H9 (cell line): ENCODE results near the gene FOXC2. TPM values are rescaled to one million over a fixed set of nuclear protein-coding genes. Genes with fewer than 3 reads are reported as not detected.

Source experiments
- DNase-seq: peaks from one replicate; pipeline ENCODE4 v3.0.0-alpha.2; 2017
- H2AFZ ChIP-seq: one replicate; pipeline ENCODE4 v1.6.1; 2013; ENCODE audit warnings: mild to moderate bottlenecking, low read length, control low read depth, moderate library complexity
- H2AK5ac ChIP-seq: 2 replicates; pipeline ENCODE4 v1.6.1; 2013; ENCODE audit warnings: low read length, control low read depth, mixed read lengths; ENCODE audit not compliant: insufficient read length
- H2BK120ac ChIP-seq: one replicate; pipeline ENCODE4 v1.6.1; 2013; ENCODE audit warnings: low read depth, mild to moderate bottlenecking, low read length, control low read depth, inconsistent platforms; ENCODE audit not compliant: poor library complexity, severe bottlenecking
- H2BK12ac ChIP-seq: 2 replicates; pipeline ENCODE4 v1.6.1; 2013; ENCODE audit warnings: low read length, control low read depth, mixed read lengths, low read depth; ENCODE audit not compliant: insufficient read length
- H2BK15ac ChIP-seq: 2 replicates; pipeline ENCODE4 v1.6.1; 2013; ENCODE audit warnings: low read depth, low read length, control low read depth
- H2BK20ac ChIP-seq: one replicate; pipeline ENCODE4 v1.6.1; 2013; ENCODE audit warnings: low read depth, mild to moderate bottlenecking, low read length, control low read depth, inconsistent platforms; ENCODE audit not compliant: poor library complexity, severe bottlenecking
- H2BK5ac ChIP-seq: 2 replicates; pipeline ENCODE4 v1.6.1; 2013; ENCODE audit warnings: low read length, control low read depth, mixed read lengths; ENCODE audit not compliant: insufficient read length
- H3K14ac ChIP-seq: 2 replicates; pipeline ENCODE4 v1.6.1; 2013; ENCODE audit warnings: low read length, control low read depth; ENCODE audit not compliant: insufficient read depth
- H3K18ac ChIP-seq: 2 replicates; pipeline ENCODE4 v1.6.1; 2013; ENCODE audit warnings: low read depth, mild to moderate bottlenecking, mixed read lengths, low read length, control low read depth; ENCODE audit not compliant: insufficient read length
- H3K23ac ChIP-seq: 2 replicates; pipeline ENCODE4 v1.6.1; 2013; ENCODE audit warnings: low read length, control low read depth, mixed read lengths, low read depth; ENCODE audit not compliant: insufficient read length
- H3K23me2 ChIP-seq: 2 replicates; pipeline ENCODE4 v1.6.1; 2013; ENCODE audit warnings: low read depth, mild to moderate bottlenecking, mixed read lengths, low read length, control low read depth; ENCODE audit not compliant: insufficient read length, poor library complexity, severe bottlenecking
- H3K27ac ChIP-seq: 2 replicates; pipeline ENCODE4 v1.5.1; 2013; ENCODE audit warnings: low read length, control low read depth, mixed read lengths, low read depth; ENCODE audit not compliant: insufficient read length
- H3K27me3 ChIP-seq: 2 replicates; pipeline ENCODE4 v1.6.1; 2013; ENCODE audit warnings: low read length, control low read depth, inconsistent platforms; ENCODE audit not compliant: insufficient read depth
- H3K4ac ChIP-seq: 2 replicates; pipeline ENCODE4 v1.6.1; 2013; ENCODE audit warnings: low read depth, mild to moderate bottlenecking, control low read depth, inconsistent platforms, low read length, moderate library complexity
- H3K4me1 ChIP-seq: 2 replicates; pipeline ENCODE4 v1.6.1; 2013; ENCODE audit warnings: low read length, control low read depth, inconsistent platforms; ENCODE audit not compliant: insufficient read depth
- H3K4me2 ChIP-seq: 2 replicates; pipeline ENCODE4 v1.6.1; 2013; ENCODE audit warnings: low read length, control low read depth, mixed read lengths; ENCODE audit not compliant: insufficient read length, insufficient read depth
- H3K56ac ChIP-seq: 2 replicates; pipeline ENCODE4 v1.6.1; 2013; ENCODE audit warnings: low read depth, mild to moderate bottlenecking, mixed read lengths, low read length, control low read depth; ENCODE audit not compliant: insufficient read length
- H3K79me1 ChIP-seq: 2 replicates; pipeline ENCODE4 v1.6.1; 2013; ENCODE audit warnings: low read depth, mild to moderate bottlenecking, moderate library complexity, low read length, control low read depth, inconsistent platforms; ENCODE audit not compliant: insufficient read depth, poor library complexity, severe bottlenecking
- H3K79me2 ChIP-seq: 2 replicates; pipeline ENCODE4 v1.6.1; 2013; ENCODE audit warnings: low read length, control low read depth, inconsistent platforms; ENCODE audit not compliant: insufficient read depth
- H3K9ac ChIP-seq: 2 replicates; pipeline ENCODE4 v1.6.1; 2013; ENCODE audit warnings: low read length, control low read depth, mixed read lengths; ENCODE audit not compliant: insufficient read length; ENCODE audit errors: extremely low read depth
- H3K9me3 ChIP-seq: one replicate; pipeline ENCODE4 v1.6.1; 2013; ENCODE audit warnings: low read depth, low read length, inconsistent platforms; ENCODE audit not compliant: control insufficient read depth
- H3T11ph ChIP-seq: one replicate; pipeline ENCODE4 v1.6.1; 2013; ENCODE audit warnings: mild to moderate bottlenecking, low read length, control low read depth, inconsistent platforms
- H4K20me1 ChIP-seq: one replicate; pipeline ENCODE4 v1.6.1; 2013; ENCODE audit not compliant: control insufficient read depth, insufficient read length, insufficient read depth
- H4K5ac ChIP-seq: 2 replicates; pipeline ENCODE4 v1.6.1; 2013; ENCODE audit warnings: low read depth, mild to moderate bottlenecking, mixed read lengths, low read length, control low read depth; ENCODE audit not compliant: insufficient read length
- H4K8ac ChIP-seq: replicated peaks from 2 replicates; pipeline ENCODE4 v1.6.1; 2013; ENCODE audit warnings: low read length, control low read depth, mixed read lengths, low read depth; ENCODE audit not compliant: insufficient read length
- H4K91ac ChIP-seq: 2 replicates; pipeline ENCODE4 v1.6.1; 2013; ENCODE audit warnings: low read depth, mild to moderate bottlenecking, moderate library complexity, mixed read lengths, low read length, control low read depth; ENCODE audit not compliant: insufficient read length
- H3K27ac Mint-ChIP-seq, 3 experiments: 2 replicates in 2 of 3; 3 replicates in 1 of 3; pipeline ENCODE4 v1.8.0; 2020 to 2021; ENCODE audit warnings: mixed read lengths in 3 of 3, mild to moderate bottlenecking in 1 of 3, moderate library complexity in 1 of 3
- H3K27me3 Mint-ChIP-seq: 2 replicates; pipeline ENCODE4 v1.8.0; 2021; ENCODE audit warnings: low read depth, mild to moderate bottlenecking, moderate library complexity, mixed read lengths
- H3K36me3 Mint-ChIP-seq, 3 experiments: 2 replicates in 2 of 3; 3 replicates in 1 of 3; pipeline ENCODE4 v1.8.0; 2020 to 2021; ENCODE audit warnings: low read depth in 3 of 3, mixed read lengths in 3 of 3; ENCODE audit not compliant: insufficient read depth in 1 of 3
- H3K4me1 Mint-ChIP-seq, 2 experiments: 2 replicates each; pipeline ENCODE4 v1.8.0; 2020; ENCODE audit warnings: mixed read lengths in 2 of 2
- H3K4me3 Mint-ChIP-seq, 2 experiments: 2 replicates in 1 of 2; 3 replicates in 1 of 2; pipeline ENCODE4 v1.8.0; 2020 to 2021; ENCODE audit warnings: mild to moderate bottlenecking in 2 of 2, mixed read lengths in 2 of 2, moderate library complexity in 1 of 2
- H3K9me3 Mint-ChIP-seq, 2 experiments: 2 replicates in 1 of 2; 3 replicates in 1 of 2; pipeline ENCODE4 v1.8.0; 2020; ENCODE audit warnings: mild to moderate bottlenecking in 2 of 2, mixed read lengths in 2 of 2, moderate library complexity in 1 of 2
- CTCF ChIP-seq: fragments of 200-600 bp; sonication (generic); conservative IDR thresholded peaks from 3 replicates; pipeline ENCODE4 v1.8.0; 2021; ENCODE audit warnings: antibody characterized with exemption, mild to moderate bottlenecking
- WGBS: extraction: QIAGEN DNeasy Blood & Tissue Kit; methylation state at CpG from one replicate; pipeline ENCODE4 v1.1.7; 2013; ENCODE audit warnings: missing lambda C conversion rate, low lambda C conversion rate, mixed read lengths; ENCODE audit not compliant: insufficient read length; ENCODE audit errors: extremely low coverage; 5-methylcytosine and 5-hydroxymethylcytosine counted together
- total RNA-seq: library from RNA; stranded (reverse); gene quantifications from 2 replicates; pipeline ENCODE4 v1.2.1, GENCODE V29; 2021

The FOXC2 gene
- total RNA-seq, 1 experiment from 2014 or later: not detected

- no CpG with 5 or more reads among the region's 21 CpGs for WGBS
- Histone ChIP-seq H3K4me2 (no peak overlapping the region), H3K9ac (no peak overlapping the region), H3K9me3 (no peaks in the 10 kb centered on the region), H3K79me2 (no peaks in the 10 kb centered on the region), H2AFZ (no peak overlapping the region), H3K56ac (no peak overlapping the region), H3K27ac (no peak overlapping the region), H4K5ac (no peak overlapping the region), H2BK12ac (no peak overlapping the region), H4K91ac (no peak overlapping the region), H3K14ac (no peak overlapping the region), H2BK120ac (no peak overlapping the region), H2BK20ac (no peak overlapping the region), H4K20me1 (no peaks in the 10 kb centered on the region), H3K27me3 (no peaks in the 10 kb centered on the region), H3K23me2 (no peaks in the 10 kb centered on the region), H3T11ph (no peak overlapping the region), H2BK5ac (no peak overlapping the region), H3K4me1 (no peaks in the 10 kb centered on the region), H4K8ac (no peak overlapping the region), H2BK15ac (no peak overlapping the region), H3K18ac (no peak overlapping the region), H3K4ac (no peak overlapping the region), H2AK5ac (no peak overlapping the region), H3K79me1 (no peaks in the 10 kb centered on the region), H3K23ac (no peak overlapping the region)
- Mint-ChIP-seq H3K27ac (no peak overlapping the region), H3K4me3 (no peak overlapping the region), H3K9me3 (no peaks in the 10 kb centered on the region), H3K36me3 (no peaks in the 10 kb centered on the region; a peak in 2 of 7 replicates), H3K27me3 (peaks cover 9% of the 10 kb centered on the region), H3K4me1 (no peaks in the 10 kb centered on the region)
- TF ChIP-seq CTCF: no peak
- no peak for DNase-seq
Observed at GRCh38 chr16:86542756-86543750, 23.6 kb upstream of the FOXC2 start.
